ENCODE data around the gene CPOX. TPM values are rescaled to one million over a fixed set of nuclear protein-coding genes. Genes with fewer than 3 reads are reported as not detected.

The CPOX gene
- total RNA-seq, 2 donors from 2014 or later: 9.2 to 12.7 TPM

Other genes with a start within 250 kb of the CPOX start
- gene OR5K4, start 239.8 kb downstream of the CPOX start, total RNA-seq: not detected
- not detected for gene OR5K3, start 202.9 kb downstream of the CPOX start, total RNA-seq
- gene OR5K1, start 130.4 kb downstream of the CPOX start, total RNA-seq: not detected
- not detected for gene OR5K2, start 95.9 kb downstream of the CPOX start, total RNA-seq
- 10 to 100 TPM; 73.3 to 88.5 TPM for gene CLDND1, start 70.7 kb downstream of the CPOX start, total RNA-seq
- gene GPR15, start 61.6 kb downstream of the CPOX start, total RNA-seq: under 1 TPM in 1 of 2 donors, not detected in 1; 0.24 TPM
- gene ST3GAL6, start 169.7 kb upstream of the CPOX start, total RNA-seq: 10 to 100 TPM; 22.2 to 36.3 TPM